HG03045 (cell line): Measurements from ENCODE around the gene COL16A1.

Source experiments
- ATAC-seq: cut with Tn5 transposase; IDR thresholded peaks from one replicate; pipeline ENCODE4 v1.9.1; 2021; ENCODE audit warnings: mild to moderate bottlenecking, moderate library complexity; ENCODE audit not compliant: unreplicated experiment

Gene COL16A1

DNA sequence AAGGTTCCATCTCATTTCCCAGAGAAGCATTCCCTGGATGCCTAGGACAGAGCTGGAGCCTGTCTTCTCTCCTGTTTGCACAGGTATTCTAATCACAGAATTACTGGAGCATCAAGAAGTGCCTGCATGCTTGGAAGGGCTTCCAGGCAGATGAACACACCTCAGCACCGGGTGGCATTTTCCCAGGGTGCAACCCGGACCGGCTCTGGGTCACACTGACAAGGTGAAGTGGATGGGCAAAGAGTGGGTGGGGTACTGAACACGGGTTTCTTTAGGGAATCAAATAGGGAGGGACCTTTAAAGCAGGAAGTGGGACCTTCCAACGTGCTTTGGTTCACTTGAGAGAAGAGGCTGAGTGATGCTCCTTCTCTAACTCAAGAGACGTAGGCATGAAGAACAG lies 52.1 kb downstream of the COL16A1 start:
- no peak for ATAC-seq

- ATAC-seq, result no peak
Measured at GRCh38 chr1:31651089-31651420, 52.8 kb downstream of the COL16A1 start.

DNA sequence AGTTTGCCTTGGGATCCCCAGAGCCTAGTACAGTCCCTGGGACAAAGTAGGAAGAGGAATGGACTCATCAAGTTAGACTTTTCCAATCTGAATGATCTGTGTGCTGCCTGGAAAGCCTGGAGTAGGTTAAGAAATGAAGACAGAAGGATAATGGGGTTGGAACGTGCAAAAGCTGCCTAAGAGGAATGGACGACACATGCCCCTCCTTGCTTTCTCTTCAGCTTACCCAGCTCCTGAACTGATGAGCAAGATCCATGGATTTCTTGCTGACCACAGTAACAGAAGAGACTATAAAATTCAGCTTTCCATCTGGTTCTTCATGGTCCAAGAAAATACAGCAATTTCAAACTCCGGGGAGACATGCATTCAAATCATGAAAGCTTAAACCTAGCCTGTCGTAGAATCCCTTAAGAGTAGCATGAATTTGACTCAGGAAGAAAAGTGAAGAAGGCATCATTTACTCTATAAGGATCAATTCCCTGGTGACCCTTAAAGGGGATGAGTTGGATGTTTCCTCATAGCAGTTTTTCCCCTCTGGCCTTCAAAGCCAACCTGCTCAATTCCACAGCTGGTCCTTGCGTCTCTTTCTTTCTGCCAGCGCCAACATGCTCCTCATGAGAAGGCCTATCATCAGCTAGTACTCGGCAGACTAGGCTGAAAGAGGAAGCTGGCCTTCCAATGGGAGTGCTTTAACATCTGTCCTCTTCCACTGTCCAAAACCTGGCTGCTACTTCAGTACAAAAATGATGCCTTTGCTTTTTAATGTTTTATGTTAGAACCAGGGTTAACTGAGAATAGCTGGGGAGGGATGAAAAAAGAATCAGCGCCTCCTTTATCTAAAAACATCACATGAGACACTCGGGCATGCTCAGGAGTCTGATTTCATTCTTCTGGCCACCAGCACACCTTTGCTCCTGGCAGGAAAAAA lies 53.4 kb downstream of the COL16A1 start:
- ATAC-seq, result no peak

- ATAC-seq, result no peak
Measured at GRCh38 chr1:31648641-31649357, 55.0 kb downstream of the COL16A1 start.

GRCh38 chr1:31648190-31648589 lies 55.6 kb downstream of the COL16A1 start:
- no peak for ATAC-seq

GRCh38 chr1:31647106-31647505 lies 56.7 kb downstream of the COL16A1 start:
- no peak for ATAC-seq

- no peak for ATAC-seq
Measured at GRCh38 chr1:31646259-31646960, 57.4 kb downstream of the COL16A1 start.

DNA sequence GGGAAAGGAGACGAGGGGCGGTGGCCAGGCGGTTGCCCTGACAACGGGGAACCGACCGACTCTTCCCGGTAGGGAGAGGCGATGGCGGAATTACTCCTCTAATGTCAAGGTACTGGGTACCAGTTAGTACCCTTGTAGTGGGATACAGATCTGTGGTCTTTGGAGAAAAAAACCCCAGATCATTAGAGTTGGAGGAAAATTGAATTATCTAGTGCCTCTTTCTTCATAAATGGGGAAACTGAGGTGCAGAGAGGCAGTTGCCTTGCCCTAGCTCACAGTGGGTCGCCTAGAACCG lies 58.6 kb downstream of the COL16A1 start:
- ATAC-seq, result no peak

- ATAC-seq, result peak; percentile 89
Measured at GRCh38 chr1:31644560-31645273, 59.1 kb downstream of the COL16A1 start, which contains the start of gene PEF1. TSS of gene PEF1 (minus strand) at chr1:31644876. CDS start at chr1:31644864, 12 bp downstream.

DNA sequence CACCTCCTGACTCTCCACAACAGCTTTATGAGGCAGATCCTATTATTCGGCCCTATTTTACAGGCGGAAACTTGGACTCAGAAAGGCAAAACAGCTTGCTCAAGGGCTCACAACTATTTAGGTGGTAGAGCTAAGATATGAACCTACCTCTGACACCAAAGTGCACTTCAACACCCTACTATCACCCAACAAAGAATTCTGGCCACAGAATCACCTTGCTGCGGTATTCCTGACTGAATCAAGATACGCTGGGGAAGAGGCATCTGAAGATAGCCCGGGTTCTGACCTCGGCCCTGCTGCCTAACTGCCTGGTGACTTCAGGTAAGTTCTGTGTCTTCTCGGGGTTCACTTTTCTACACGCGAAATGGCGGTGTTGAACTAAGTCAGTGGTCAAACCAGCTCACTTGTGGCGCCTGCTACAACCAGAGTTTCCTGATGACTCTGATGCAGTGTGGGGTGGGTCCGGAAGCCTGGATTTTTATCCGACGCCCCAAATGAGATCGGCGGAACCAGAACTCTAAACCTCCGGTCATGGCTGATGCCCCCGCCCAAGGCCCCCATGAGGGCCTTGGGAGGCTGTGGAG lies 59.7 kb downstream of the COL16A1 start:
- no peak for ATAC-seq

- ATAC-seq, result no peak
Measured at GRCh38 chr1:31642897-31643296, 60.9 kb downstream of the COL16A1 start.

DNA sequence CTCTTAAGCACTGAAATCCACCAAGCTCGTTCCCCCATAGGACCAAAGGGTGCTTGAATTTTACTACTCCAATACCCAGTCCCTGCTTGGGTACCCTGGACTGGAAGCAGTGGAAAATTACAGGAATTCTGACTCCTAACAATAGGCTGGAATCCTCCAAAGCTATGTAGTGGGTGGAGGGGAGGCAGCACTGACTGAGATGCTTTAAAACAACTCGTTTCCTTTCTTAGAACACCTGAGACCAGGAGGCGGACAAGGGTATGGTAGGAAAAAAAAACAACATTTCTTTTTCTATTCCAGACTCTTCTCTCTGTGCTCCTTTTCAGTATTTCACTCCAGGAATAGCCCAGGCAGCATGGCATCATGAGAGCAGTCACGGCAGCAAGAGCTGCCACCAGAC lies 61.5 kb downstream of the COL16A1 start:
- ATAC-seq, result no peak

- no peak for ATAC-seq
Measured at GRCh38 chr1:31640964-31641363, 62.9 kb downstream of the COL16A1 start.

- ATAC-seq, result no peak
Measured at GRCh38 chr1:31640179-31640578, 63.6 kb downstream of the COL16A1 start.

DNA sequence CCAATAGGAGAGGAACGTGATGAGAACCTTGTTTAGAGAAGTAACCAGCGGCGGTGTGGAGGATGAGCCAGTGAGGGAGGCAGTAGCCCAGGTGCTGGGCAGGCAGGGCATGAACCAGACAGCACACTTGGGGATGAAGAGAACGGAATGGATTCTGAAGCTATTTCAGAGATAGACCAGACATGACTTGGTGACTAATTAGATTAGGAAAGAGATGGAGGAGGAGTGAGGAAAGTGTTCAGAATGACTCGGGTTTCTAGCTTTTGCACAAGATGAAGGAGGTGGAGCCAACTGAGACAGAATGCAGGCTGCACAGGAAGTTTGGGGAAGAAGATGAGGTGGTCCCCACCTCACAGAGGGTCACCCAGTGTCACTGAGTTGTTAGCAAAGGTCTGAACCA lies 64.3 kb downstream of the COL16A1 start:
- ATAC-seq, result no peak

GRCh38 chr1:31637915-31638673 lies 65.7 kb downstream of the COL16A1 start:
- no peak for ATAC-seq

DNA sequence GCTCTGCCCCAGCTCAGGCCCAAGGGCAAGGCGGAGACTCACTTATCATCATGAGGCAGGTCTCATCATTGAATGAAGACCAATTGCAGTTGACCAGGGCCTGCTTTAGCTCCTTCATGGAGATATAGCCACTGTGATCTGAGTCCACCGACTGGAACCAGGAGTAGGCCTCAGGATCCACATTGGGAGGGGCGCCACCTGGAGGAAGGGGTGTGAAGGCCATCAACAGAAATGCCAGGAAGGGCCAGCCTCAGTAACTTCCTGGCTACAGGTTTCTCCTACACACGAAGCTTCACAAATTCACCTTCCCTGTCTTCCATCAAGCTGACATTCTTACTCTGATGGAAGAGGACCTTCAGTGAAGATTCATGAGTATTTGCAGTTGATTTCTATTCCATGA lies 70.7 kb downstream of the COL16A1 start:
- no peak for ATAC-seq

DNA sequence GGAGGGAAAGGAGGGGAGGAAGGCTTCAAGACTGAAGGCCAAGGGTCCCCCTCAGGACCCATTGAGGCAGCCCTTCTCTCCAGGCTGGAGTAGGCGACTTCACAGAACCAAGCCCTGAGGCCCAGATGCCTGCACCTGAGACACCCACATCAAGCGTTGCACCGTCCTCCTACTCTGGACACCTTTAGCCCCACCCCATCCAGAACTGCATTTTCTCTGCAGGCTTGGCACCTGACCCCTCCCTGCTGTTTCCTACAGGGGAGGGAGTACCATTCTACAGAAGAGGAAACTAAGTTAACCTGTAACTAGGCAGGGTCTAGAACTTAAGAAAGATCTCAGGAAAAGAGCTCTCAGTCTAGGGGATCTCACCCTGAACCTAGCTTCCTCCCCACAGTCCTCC lies 71.2 kb downstream of the COL16A1 start:
- no peak for ATAC-seq

- no peak for ATAC-seq
Measured at GRCh38 chr1:31628931-31629556, 74.8 kb downstream of the COL16A1 start.
